Frontal cortex (tissue), 4 donors: ENCODE results near the gene MYH8. TPM values are rescaled to one million over a fixed set of nuclear protein-coding genes. Genes with fewer than 3 reads are reported as not detected.

ENCODE experiments used
- DNase-seq, 2 donors: peaks; one replicate each; pipeline ENCODE4 v3.0.0; 2012; ENCODE audit warnings: low spot score in 2 of 2
- FAIRE-seq: peaks from 2 replicates; lab custom pipeline; 2012; peaks lifted over from hg19 to GRCh38; lab: Jason Lieb, UNC
- total RNA-seq: library from RNA; depleted of rRNA; stranded (reverse); fragments of >200 nt; gene quantifications from one replicate; pipeline ENCODE4 v1.2.3, GENCODE V29; 2014
- donor health status: control.
- donor health status: control.
- donor health status: control.

MYH8 gene
- total RNA-seq, 1 donor from 2014 or later: under 0.01 TPM

- FAIRE-seq (no peak), DNase-seq (no peak)
Measured at GRCh38 chr17:10385871-10386270, 35.9 kb downstream of the MYH8 start.

GRCh38 chr17:10384175-10384574, 37.6 kb downstream of the MYH8 start:
- DNase-seq (peak in 1 of 2 donors; percentile 6), FAIRE-seq (no peak)

- FAIRE-seq (no peak), DNase-seq (no peak)
Measured at GRCh38 chr17:10380631-10381408, 40.9 kb downstream of the MYH8 start.

- no peak for FAIRE-seq
- no peak for DNase-seq
Measured at GRCh38 chr17:10372906-10373305, 48.8 kb downstream of the MYH8 start, which contains the start of gene MYH13. Gene MYH13, minus strand, starts transcription at chr17:10373006. Its CDS starts 8,476 bp downstream, at chr17:10364530.

GRCh38 chr17:10370016-10370608, 51.6 kb downstream of the MYH8 start:
- FAIRE-seq (no peak), DNase-seq (no peak)

- no peak for FAIRE-seq
- no peak for DNase-seq
Measured at GRCh38 chr17:10369239-10369638, 52.5 kb downstream of the MYH8 start.

- DNase-seq: no peak
Measured at GRCh38 chr17:10368561-10368960, 53.2 kb downstream of the MYH8 start.

GRCh38 chr17:10360578-10360977, 61.2 kb downstream of the MYH8 start:
- DNase-seq (no peak), FAIRE-seq (no peak)

More at GRCh38 chr17:10368561-10368960, 53.2 kb downstream of the MYH8 start:
- FAIRE-seq: no peak

- DNase-seq: no peak
Measured at GRCh38 chr17:10357768-10358167, 64.0 kb downstream of the MYH8 start.

GRCh38 chr17:10354651-10355050, 67.1 kb downstream of the MYH8 start:
- DNase-seq: no peak
- FAIRE-seq: no peak

More at GRCh38 chr17:10357768-10358167, 64.0 kb downstream of the MYH8 start:
- FAIRE-seq: no peak

- DNase-seq (no peak), FAIRE-seq (no peak)
Measured at GRCh38 chr17:10352893-10353292, 68.9 kb downstream of the MYH8 start.

GRCh38 chr17:10349403-10349802, 72.3 kb downstream of the MYH8 start:
- DNase-seq (no peak), FAIRE-seq (no peak)

- no peak for FAIRE-seq
- no peak for DNase-seq
Measured at GRCh38 chr17:10344816-10345215, 76.9 kb downstream of the MYH8 start.

Other genes starting within 250 kb of the MYH8 start
- 67.7 TPM for gene GAS7, start 223.3 kb downstream of the MYH8 start, total RNA-seq
- not detected for gene MYH13, start 48.9 kb downstream of the MYH8 start, total RNA-seq
- under 0.01 TPM for gene MYH4, start 47.6 kb upstream of the MYH8 start, total RNA-seq
- gene MYH1, start 96.6 kb upstream of the MYH8 start, total RNA-seq: not detected
- gene MYH2, start 127.7 kb upstream of the MYH8 start, total RNA-seq: not detected
- 0.41 TPM for gene MYH3, start 235.4 kb upstream of the MYH8 start, total RNA-seq